ENCODE data around the gene ARPC4.

DNA sequence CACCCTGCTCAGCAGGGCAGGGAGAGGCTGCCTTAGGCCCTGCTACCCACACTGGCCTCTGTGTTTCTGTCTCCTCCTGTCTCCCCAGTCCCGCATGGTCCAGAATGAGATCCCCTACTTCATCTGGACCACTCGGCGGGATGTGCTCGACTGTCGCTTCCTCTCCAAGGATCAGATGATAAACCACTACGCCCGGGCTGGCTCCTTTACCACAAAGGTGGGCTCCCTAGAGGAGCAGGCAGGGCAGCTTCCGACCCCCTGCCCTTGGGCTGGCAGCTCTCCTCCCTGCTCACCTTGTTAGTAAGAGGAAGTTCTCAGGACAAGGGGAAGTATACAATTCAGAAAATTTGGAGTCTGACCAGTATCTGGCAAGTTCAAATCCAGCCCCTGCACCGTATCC, 23.1 kb downstream of the ARPC4 start:
- TF ChIP-seq, protein P1, sequence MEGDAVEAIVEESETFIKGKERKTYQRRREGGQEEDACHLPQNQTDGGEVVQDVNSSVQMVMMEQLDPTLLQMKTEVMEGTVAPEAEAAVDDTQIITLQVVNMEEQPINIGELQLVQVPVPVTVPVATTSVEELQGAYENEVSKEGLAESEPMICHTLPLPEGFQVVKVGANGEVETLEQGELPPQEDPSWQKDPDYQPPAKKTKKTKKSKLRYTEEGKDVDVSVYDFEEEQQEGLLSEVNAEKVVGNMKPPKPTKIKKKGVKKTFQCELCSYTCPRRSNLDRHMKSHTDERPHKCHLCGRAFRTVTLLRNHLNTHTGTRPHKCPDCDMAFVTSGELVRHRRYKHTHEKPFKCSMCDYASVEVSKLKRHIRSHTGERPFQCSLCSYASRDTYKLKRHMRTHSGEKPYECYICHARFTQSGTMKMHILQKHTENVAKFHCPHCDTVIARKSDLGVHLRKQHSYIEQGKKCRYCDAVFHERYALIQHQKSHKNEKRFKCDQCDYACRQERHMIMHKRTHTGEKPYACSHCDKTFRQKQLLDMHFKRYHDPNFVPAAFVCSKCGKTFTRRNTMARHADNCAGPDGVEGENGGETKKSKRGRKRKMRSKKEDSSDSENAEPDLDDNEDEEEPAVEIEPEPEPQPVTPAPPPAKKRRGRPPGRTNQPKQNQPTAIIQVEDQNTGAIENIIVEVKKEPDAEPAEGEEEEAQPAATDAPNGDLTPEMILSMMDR (IDR thresholded peaks at IDR 0.05): no peak
- TF ChIP-seq, protein P2, sequence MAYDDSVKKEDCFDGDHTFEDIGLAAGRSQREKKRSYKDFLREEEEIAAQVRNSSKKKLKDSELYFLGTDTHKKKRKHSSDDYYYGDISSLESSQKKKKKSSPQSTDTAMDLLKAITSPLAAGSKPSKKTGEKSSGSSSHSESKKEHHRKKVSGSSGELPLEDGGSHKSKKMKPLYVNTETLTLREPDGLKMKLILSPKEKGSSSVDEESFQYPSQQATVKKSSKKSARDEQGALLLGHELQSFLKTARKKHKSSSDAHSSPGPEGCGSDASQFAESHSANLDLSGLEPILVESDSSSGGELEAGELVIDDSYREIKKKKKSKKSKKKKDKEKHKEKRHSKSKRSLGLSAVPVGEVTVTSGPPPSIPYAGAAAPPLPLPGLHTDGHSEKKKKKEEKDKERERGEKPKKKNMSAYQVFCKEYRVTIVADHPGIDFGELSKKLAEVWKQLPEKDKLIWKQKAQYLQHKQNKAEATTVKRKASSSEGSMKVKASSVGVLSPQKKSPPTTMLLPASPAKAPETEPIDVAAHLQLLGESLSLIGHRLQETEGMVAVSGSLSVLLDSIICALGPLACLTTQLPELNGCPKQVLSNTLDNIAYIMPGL (CRISPR knock-in tag; IDR thresholded peaks at IDR 0.05; ENCODE audit: borderline replicate concordance): no peak
- TF ChIP-seq CHD2 (IDR thresholded peaks at IDR 0.05; ENCODE audit: low read length, partially characterized antibody): no peak

Measured in A549 (cell line).